HG03520 (cell line): ENCODE results near the gene KRTAP5-3.

Experiments used
- ATAC-seq: cut with Tn5 transposase; IDR thresholded peaks from one replicate; pipeline ENCODE4 v1.9.1; 2021; ENCODE audit warnings: mild to moderate bottlenecking, moderate library complexity; ENCODE audit not compliant: unreplicated experiment

The KRTAP5-3 gene

GRCh38 chr11:1566381-1567051 is 41.7 kb downstream of the KRTAP5-3 start:
- ATAC-seq, result no peak

- ATAC-seq, result no peak
Observed at GRCh38 chr11:1565904-1566247, 42.4 kb downstream of the KRTAP5-3 start.

- no peak for ATAC-seq
Observed at GRCh38 chr11:1565173-1565903, 42.9 kb downstream of the KRTAP5-3 start.

- no peak for ATAC-seq
Observed at GRCh38 chr11:1564535-1565172, 43.6 kb downstream of the KRTAP5-3 start.

- ATAC-seq, result no peak
Observed at GRCh38 chr11:1563697-1564534, 44.3 kb downstream of the KRTAP5-3 start.

GRCh38 chr11:1563149-1563638 is 45.1 kb downstream of the KRTAP5-3 start:
- ATAC-seq, result no peak

- ATAC-seq, result no peak
Observed at GRCh38 chr11:1562469-1563148, 45.7 kb downstream of the KRTAP5-3 start.

- ATAC-seq, result no peak
Observed at GRCh38 chr11:1561955-1562354, 46.3 kb downstream of the KRTAP5-3 start.

GRCh38 chr11:1561266-1561665 is 47.0 kb downstream of the KRTAP5-3 start:
- ATAC-seq, result no peak

- ATAC-seq, result no peak
Observed at GRCh38 chr11:1560649-1561251, 47.5 kb downstream of the KRTAP5-3 start.

GRCh38 chr11:1560002-1560648 is 48.1 kb downstream of the KRTAP5-3 start:
- no peak for ATAC-seq

- ATAC-seq, result no peak
Observed at GRCh38 chr11:1559111-1559951, 48.9 kb downstream of the KRTAP5-3 start.

- ATAC-seq, result no peak
Observed at GRCh38 chr11:1558775-1559110, 49.5 kb downstream of the KRTAP5-3 start.

GRCh38 chr11:1557904-1558774 is 50.1 kb downstream of the KRTAP5-3 start:
- no peak for ATAC-seq
